Karpas-422 (cell line): Measurements from ENCODE around the gene TRAK1. TPM values are rescaled to one million over a fixed set of nuclear protein-coding genes. Genes with fewer than 3 reads are reported as not detected.
"Not testable (repeated sequence)": the region's sequence is repeated elsewhere in the genome, so short reads cannot be mapped to it uniquely, and the experiment has no call there.

Source experiments
- DNase-seq: peaks from one replicate; pipeline ENCODE4 v3.0.0-alpha.2; 2015
- H2AFZ ChIP-seq: fragments of 200-600 bp; sonication (generic); 2 replicates; pipeline ENCODE4 v1.6.1; 2014; ENCODE audit warnings: antibody characterized with exemption, low read length, mixed read lengths
- H3K27ac ChIP-seq: fragments of 200-600 bp; sonication (generic); 2 replicates; pipeline ENCODE4 v1.5.1; 2014; ENCODE audit warnings: mild to moderate bottlenecking, low read length, moderate library complexity
- H3K27me3 ChIP-seq: fragments of 200-600 bp; sonication (generic); 2 replicates; pipeline ENCODE4 v1.6.1; 2014; ENCODE audit warnings: low read length, mixed read lengths
- H3K36me3 ChIP-seq: fragments of 200-600 bp; sonication (generic); 2 replicates; pipeline ENCODE4 v1.6.1; 2014; ENCODE audit warnings: low read length, mixed read lengths; ENCODE audit not compliant: insufficient read depth
- H3K4me1 ChIP-seq: fragments of 200-600 bp; sonication (generic); 2 replicates; pipeline ENCODE4 v1.6.1; 2014; ENCODE audit warnings: mild to moderate bottlenecking, low read length, mixed read lengths
- H3K4me2 ChIP-seq: fragments of 200-600 bp; sonication (generic); 2 replicates; pipeline ENCODE4 v1.6.1; 2014; ENCODE audit warnings: low read length, low read depth, mild to moderate bottlenecking; ENCODE audit not compliant: poor library complexity, severe bottlenecking
- H3K4me3 ChIP-seq: fragments of 200-600 bp; sonication (generic); 2 replicates; pipeline ENCODE4 v1.5.1; 2014; ENCODE audit warnings: mild to moderate bottlenecking, antibody characterized with exemption, low read length, mixed read lengths
- H3K79me2 ChIP-seq: fragments of 200-600 bp; sonication (generic); 2 replicates; pipeline ENCODE4 v1.6.1; 2014; ENCODE audit warnings: mild to moderate bottlenecking, low read length, mixed read lengths
- H3K9ac ChIP-seq: fragments of 200-600 bp; sonication (generic); 2 replicates; pipeline ENCODE4 v1.6.0; 2014; ENCODE audit warnings: low read length
- H3K9me2 ChIP-seq: fragments of 200-600 bp; sonication (generic), shearing (Covaris generic); replicated peaks from 2 replicates; pipeline ENCODE4 v1.6.0; 2014; ENCODE audit warnings: mild to moderate bottlenecking, low read length, moderate library complexity; ENCODE audit not compliant: insufficient read depth
- H3K9me3 ChIP-seq: fragments of 300-700, 200-600 bp; sonication (generic); 2 replicates; pipeline ENCODE4 v1.6.1; 2014; ENCODE audit warnings: low read length, mixed read lengths
- H4K20me1 ChIP-seq: fragments of 200-600 bp; sonication (generic); 2 replicates; pipeline ENCODE4 v1.6.1; 2014; ENCODE audit warnings: mild to moderate bottlenecking, antibody characterized with exemption, low read length, low read depth; ENCODE audit not compliant: insufficient read depth
- total RNA-seq: library from RNA; depleted of rRNA; stranded (reverse); fragments of >200 nt; shearing (Covaris generic); gene quantifications from 2 replicates; pipeline ENCODE4 v1.2.3, GENCODE V29; 2014; ENCODE audit warnings: low replicate concordance; rRNA removed

The TRAK1 gene, protein sequence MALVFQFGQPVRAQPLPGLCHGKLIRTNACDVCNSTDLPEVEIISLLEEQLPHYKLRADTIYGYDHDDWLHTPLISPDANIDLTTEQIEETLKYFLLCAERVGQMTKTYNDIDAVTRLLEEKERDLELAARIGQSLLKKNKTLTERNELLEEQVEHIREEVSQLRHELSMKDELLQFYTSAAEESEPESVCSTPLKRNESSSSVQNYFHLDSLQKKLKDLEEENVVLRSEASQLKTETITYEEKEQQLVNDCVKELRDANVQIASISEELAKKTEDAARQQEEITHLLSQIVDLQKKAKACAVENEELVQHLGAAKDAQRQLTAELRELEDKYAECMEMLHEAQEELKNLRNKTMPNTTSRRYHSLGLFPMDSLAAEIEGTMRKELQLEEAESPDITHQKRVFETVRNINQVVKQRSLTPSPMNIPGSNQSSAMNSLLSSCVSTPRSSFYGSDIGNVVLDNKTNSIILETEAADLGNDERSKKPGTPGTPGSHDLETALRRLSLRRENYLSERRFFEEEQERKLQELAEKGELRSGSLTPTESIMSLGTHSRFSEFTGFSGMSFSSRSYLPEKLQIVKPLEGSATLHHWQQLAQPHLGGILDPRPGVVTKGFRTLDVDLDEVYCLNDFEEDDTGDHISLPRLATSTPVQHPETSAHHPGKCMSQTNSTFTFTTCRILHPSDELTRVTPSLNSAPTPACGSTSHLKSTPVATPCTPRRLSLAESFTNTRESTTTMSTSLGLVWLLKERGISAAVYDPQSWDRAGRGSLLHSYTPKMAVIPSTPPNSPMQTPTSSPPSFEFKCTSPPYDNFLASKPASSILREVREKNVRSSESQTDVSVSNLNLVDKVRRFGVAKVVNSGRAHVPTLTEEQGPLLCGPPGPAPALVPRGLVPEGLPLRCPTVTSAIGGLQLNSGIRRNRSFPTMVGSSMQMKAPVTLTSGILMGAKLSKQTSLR
- 72.8 and 115 TPM in 2 replicates for total RNA-seq

DNA sequence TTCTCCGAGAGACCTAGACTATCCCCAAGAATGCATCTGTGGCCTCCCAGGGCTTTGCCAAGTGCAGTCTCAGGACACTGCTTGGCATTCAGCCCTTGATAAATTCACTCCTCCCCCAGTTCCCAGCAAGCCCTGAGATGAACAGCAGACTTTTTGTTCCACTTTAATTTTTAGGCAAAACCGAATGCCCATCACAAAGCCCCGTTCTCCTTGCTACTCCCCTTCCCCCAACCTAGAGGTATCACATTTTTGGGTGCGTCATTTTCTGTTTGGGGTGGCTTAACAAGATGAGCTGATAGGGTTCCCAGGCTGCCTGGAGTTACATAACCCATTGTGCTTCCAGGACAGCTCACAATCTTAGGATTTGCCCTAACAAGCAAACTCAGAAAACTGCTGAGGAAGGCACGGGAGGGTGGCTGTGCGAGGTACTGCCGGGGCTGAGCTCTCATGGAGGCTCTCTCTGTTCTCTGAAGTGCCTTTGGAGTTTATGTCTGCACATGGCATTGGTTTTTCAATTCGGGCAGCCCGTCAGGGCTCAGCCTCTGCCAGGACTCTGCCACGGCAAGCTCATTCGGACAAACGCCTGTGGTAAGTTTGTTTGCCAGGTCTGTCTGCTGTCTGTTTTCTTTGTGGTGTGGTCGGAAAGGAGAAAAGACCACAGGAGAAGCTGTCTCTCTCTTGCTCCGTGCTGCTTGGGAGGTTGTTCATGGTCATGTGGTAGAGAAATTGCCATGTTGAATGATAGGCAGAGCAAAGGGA lies at the start of gene TRAK1:
Gene TRAK1 (plus strand): TSS at position 385 of the 759 bp plus-strand sequence. CDS start 113 bp downstream, at position 498.
- H3K9me3 ChIP-seq, result no peaks in the 10 kb centered on the region
- peaks cover 16% of the 10 kb centered on the region; the same call in 1 of the 2 replicates for H3K36me3 ChIP-seq
- no peaks in the 10 kb centered on the region for H3K27me3 ChIP-seq
- peaks cover 92% of the 10 kb centered on the region for H3K79me2 ChIP-seq
- no peak within 1 kb of the TSS for H3K27ac ChIP-seq
- no peaks in the 10 kb centered on the region for H3K9me2 ChIP-seq
- no peak within 1 kb of the TSS for H3K4me2 ChIP-seq
- H3K4me3 ChIP-seq, result no peak within 1 kb of the TSS
- no peak for DNase-seq
- no peak within 1 kb of the TSS for H2AFZ ChIP-seq
- no peak within 1 kb of the TSS for H3K9ac ChIP-seq
- H4K20me1 ChIP-seq, result no peaks in the 10 kb centered on the region; the same call in none of the 2 replicates
- H3K4me1 ChIP-seq, result peaks cover 24% of the 10 kb centered on the region

- Histone ChIP-seq H3K9me2 (no peaks in the 10 kb centered on the region), H4K20me1 (peaks cover 7% of the 10 kb centered on the region; the same call in 1 of the 2 replicates), H3K9me3 (no peaks in the 10 kb centered on the region), H3K4me2 (no peak overlapping the region), H3K4me1 (peaks cover 81% of the 10 kb centered on the region), H2AFZ (no peak overlapping the region), H3K79me2 (peaks cover 98% of the 10 kb centered on the region), H3K4me3 (no peak overlapping the region), H3K36me3 (0 out of 2 replicates have a peak, but pooled peaks cover 6% of the 10 kb centered on the region), H3K27ac (0 out of 2 replicates have a peak overlapping the region, but pooled peaks have one; percentile 31), H3K9ac (no peak overlapping the region), H3K27me3 (no peaks in the 10 kb centered on the region)
- peak; percentile 49 for DNase-seq
Observed at GRCh38 chr3:42042747-42043098, 48.4 kb upstream of the TRAK1 start.

DNA sequence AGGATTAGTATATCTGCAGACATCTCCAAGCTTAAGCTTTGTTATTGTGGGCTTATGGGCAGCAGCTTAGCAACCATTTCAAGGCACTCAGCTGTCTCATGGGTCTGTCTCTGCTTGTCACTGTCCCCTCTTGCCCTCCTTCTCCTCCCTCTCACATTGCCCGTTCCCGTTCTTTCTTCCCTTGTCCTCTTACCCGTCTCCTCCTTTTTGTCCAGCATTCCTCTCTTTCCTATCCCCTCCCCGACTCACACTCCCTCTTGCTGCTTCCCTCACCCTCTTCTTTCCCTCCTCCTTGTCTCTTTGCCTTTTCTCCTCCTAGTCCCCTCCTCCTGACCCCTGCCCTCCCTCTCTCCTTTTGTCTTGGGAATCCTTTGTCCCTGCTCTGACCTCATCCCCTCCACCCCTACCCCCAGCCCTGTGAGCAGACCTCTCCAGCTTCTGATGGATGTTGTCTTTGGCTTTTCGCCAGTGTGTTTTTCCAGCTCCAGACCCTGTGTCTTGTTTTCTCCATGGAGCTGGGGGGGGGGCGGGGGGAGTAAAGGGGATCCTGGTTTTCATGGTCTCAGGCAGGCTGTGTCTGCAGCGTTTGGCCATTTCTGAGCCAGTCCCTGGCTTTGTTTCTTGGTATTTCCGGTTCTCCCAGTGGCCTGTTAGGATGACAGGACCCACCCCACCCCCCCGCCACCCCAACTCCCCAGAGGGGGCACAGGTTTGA lies 47.9 kb upstream of the TRAK1 start:
- Histone ChIP-seq H2AFZ (no peak overlapping the region), H3K9me3 (no peaks in the 10 kb centered on the region), H3K27ac (0 out of 2 replicates have a peak overlapping the region, but pooled peaks have one; percentile 31), H3K27me3 (no peaks in the 10 kb centered on the region), H3K4me2 (peak overlapping the region; percentile 25), H3K9me2 (no peaks in the 10 kb centered on the region), H3K4me1 (peaks cover 81% of the 10 kb centered on the region), H3K36me3 (0 out of 2 replicates have a peak, but pooled peaks cover under 1% of the 10 kb centered on the region), H4K20me1 (peaks cover 5% of the 10 kb centered on the region; the same call in 1 of the 2 replicates), H3K79me2 (peaks cover 98% of the 10 kb centered on the region), H3K9ac (no peak overlapping the region), H3K4me3 (no peak overlapping the region)
- DNase-seq, result peak; percentile 54

GRCh38 chr3:42045708-42046243 lies 45.4 kb upstream of the TRAK1 start:
- Histone ChIP-seq H2AFZ (no peak overlapping the region), H3K4me1 (peaks cover 85% of the 10 kb centered on the region), H3K79me2 (peaks cover 95% of the 10 kb centered on the region)

DNA sequence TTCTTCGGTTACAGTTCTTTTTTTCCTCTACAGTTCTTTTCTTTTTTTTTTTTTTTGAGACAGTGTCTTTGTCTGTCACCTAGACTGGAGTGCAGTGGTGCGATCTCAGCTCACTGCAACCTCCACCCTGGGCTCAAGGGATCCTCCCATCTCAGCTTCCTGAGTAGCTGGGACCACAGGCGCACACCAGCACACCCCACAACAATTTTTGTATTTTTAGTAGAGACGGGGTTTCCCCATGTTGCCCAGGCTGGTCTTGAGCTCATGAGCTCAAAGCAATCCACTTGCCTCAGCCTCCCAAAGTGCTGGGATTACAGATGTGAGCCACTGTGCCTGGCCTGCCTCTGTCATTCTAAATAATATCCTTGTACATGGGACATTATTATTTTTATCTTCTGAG lies 42.6 kb upstream of the TRAK1 start:
- not testable (repeated sequence) for H4K20me1 ChIP-seq, H3K4me3 ChIP-seq, H2AFZ ChIP-seq, H3K9ac ChIP-seq, H3K9me2 ChIP-seq, H3K36me3 ChIP-seq, H3K9me3 ChIP-seq, H3K27me3 ChIP-seq
- peak; percentile 40 for DNase-seq
- H3K4me2 ChIP-seq, result peak overlapping the region; percentile 10
- peaks cover 95% of the 10 kb centered on the region for H3K4me1 ChIP-seq
- peaks cover 94% of the 10 kb centered on the region for H3K79me2 ChIP-seq
- peak overlapping the region; percentile 68 for H3K27ac ChIP-seq

More at GRCh38 chr3:42045708-42046243, 45.4 kb upstream of the TRAK1 start:
- peak overlapping the region; percentile 45 for H3K4me2 ChIP-seq
- H3K27ac ChIP-seq, result peak overlapping the region; percentile 68
- no peaks in the 10 kb centered on the region for H3K36me3 ChIP-seq
- peaks cover 5% of the 10 kb centered on the region; the same call in 1 of the 2 replicates for H4K20me1 ChIP-seq
- no peaks in the 10 kb centered on the region for H3K27me3 ChIP-seq
- DNase-seq, result no peak
- H3K4me3 ChIP-seq, result no peak overlapping the region
- no peak overlapping the region for H3K9ac ChIP-seq
- no peaks in the 10 kb centered on the region for H3K9me3 ChIP-seq
- H3K9me2 ChIP-seq, result no peaks in the 10 kb centered on the region

DNA sequence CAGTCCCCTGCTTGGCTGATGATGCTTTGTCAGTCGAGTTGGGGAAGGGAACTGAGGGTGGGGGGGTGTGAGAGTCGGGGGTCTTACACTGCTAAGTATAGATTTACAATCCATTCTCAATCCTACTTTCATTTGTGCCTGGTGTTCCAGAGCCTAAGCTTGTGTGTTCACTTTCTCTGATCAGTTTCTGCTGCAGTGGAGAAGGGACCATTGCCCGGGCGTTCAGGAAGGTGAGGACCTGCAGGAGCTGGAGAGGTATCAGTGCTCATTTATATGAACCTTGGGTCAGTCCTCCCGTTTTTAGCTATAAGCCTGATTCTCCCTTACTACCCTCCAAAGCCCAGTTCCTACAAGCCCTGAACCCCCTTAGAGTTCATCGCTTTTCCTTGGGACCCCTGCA lies 41.0 kb upstream of the TRAK1 start:
- no peaks in the 10 kb centered on the region for H3K27me3 ChIP-seq
- H2AFZ ChIP-seq, result no peak overlapping the region
- H3K9me3 ChIP-seq, result no peaks in the 10 kb centered on the region
- H3K36me3 ChIP-seq, result no peaks in the 10 kb centered on the region
- H4K20me1 ChIP-seq, result peaks cover 6% of the 10 kb centered on the region; the same call in 1 of the 2 replicates
- H3K9ac ChIP-seq, result no peak overlapping the region
- peak overlapping the region; percentile 68 for H3K27ac ChIP-seq
- DNase-seq, result peak; percentile 37
- peak overlapping the region; percentile 52 for H3K4me2 ChIP-seq
- peaks cover 90% of the 10 kb centered on the region for H3K4me1 ChIP-seq
- peaks cover 93% of the 10 kb centered on the region for H3K79me2 ChIP-seq
- H3K4me3 ChIP-seq, result no peak overlapping the region
- H3K9me2 ChIP-seq, result no peaks in the 10 kb centered on the region
